ENCODE measurements around the gene ILF2. TPM values are rescaled to one million over a fixed set of nuclear protein-coding genes. Genes with fewer than 3 reads are reported as not detected.

ILF2 gene
- total RNA-seq, 1 donor from 2014 or later, result 185 TPM

DNA sequence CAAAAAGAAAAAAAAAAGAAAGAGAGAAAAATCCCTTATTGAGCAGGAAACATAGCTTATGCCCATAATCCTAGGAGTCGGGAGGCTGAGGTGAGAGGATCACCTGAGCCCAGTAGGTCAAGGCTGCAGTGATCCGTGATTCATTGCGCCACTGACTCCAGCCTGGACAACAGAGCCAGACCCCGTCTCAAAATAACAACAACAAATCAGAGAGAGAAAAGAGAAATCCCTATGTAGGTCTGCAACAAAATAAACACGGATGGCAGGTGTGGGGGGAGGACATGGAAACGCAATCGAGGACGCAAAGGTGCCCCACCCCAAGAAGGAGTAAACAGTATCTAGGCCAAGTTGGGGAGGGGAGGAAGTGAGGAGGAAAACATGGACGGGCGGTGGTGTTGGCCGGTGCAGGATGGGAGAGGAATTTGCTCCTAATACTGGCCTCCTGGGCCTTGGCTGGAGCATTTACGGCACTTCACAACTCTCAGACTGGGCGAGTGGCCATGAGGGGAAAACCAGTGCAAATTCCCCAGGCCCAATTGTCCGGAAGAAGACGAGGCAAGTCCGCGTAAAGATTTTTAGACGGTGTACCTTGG lies 37.5 kb downstream of the ILF2 start:
- Mint-ChIP-seq H3K4me1 (ENCODE audit: low read depth, unreplicated experiment) (peaks cover 14% of the 10 kb centered on the region), H3K36me3 (ENCODE audit: low read depth, unreplicated experiment) (peaks cover 9% of the 10 kb centered on the region), H3K4me3 (ENCODE audit: unreplicated experiment) (peak overlapping the region; percentile 97), H3K9me3 (ENCODE audit: unreplicated experiment) (peaks cover 2% of the 10 kb centered on the region), H3K27ac (ENCODE audit: unreplicated experiment) (peak overlapping the region; percentile 98), H3K27me3 (ENCODE audit: low read depth, unreplicated experiment) (no peaks in the 10 kb centered on the region)
- Histone ChIP-seq H3K36me3 (ENCODE audit: insufficient read depth, low read length) (peaks cover 19% of the 10 kb centered on the region), H2AFZ (ENCODE audit: low read depth, low read length) (no peak overlapping the region), H3K4me3 (ENCODE audit: insufficient read depth, low read depth, low read length) (peak overlapping the region; percentile 93), H3K27me3 (ENCODE audit: insufficient read depth, low read length) (no peaks in the 10 kb centered on the region), H3K9me3 (ENCODE audit: insufficient read depth, low read depth, low read length) (no peaks in the 10 kb centered on the region), H3K9ac (ENCODE audit: low read length) (peak overlapping the region; percentile 100), H3K4me2 (ENCODE audit: low read length) (peak overlapping the region; percentile 94), H3K4me1 (ENCODE audit: insufficient read depth, low read length) (peaks cover 9% of the 10 kb centered on the region), H4K20me1 (ENCODE audit: insufficient read depth, low read length) (peaks cover 30% of the 10 kb centered on the region), H3K27ac (ENCODE audit: low read depth, low read length) (peak overlapping the region; percentile 100), H3K79me2 (ENCODE audit: insufficient read depth, low read length) (peaks cover 40% of the 10 kb centered on the region)
- DNase-seq (ENCODE audit: low read depth), result no peak
- FAIRE-seq, result no peak
- TF ChIP-seq, protein P1, sequence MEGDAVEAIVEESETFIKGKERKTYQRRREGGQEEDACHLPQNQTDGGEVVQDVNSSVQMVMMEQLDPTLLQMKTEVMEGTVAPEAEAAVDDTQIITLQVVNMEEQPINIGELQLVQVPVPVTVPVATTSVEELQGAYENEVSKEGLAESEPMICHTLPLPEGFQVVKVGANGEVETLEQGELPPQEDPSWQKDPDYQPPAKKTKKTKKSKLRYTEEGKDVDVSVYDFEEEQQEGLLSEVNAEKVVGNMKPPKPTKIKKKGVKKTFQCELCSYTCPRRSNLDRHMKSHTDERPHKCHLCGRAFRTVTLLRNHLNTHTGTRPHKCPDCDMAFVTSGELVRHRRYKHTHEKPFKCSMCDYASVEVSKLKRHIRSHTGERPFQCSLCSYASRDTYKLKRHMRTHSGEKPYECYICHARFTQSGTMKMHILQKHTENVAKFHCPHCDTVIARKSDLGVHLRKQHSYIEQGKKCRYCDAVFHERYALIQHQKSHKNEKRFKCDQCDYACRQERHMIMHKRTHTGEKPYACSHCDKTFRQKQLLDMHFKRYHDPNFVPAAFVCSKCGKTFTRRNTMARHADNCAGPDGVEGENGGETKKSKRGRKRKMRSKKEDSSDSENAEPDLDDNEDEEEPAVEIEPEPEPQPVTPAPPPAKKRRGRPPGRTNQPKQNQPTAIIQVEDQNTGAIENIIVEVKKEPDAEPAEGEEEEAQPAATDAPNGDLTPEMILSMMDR (IDR thresholded peaks at IDR 0.05; ENCODE audit: insufficient read depth, low read depth, low read length), result no peak

DNA sequence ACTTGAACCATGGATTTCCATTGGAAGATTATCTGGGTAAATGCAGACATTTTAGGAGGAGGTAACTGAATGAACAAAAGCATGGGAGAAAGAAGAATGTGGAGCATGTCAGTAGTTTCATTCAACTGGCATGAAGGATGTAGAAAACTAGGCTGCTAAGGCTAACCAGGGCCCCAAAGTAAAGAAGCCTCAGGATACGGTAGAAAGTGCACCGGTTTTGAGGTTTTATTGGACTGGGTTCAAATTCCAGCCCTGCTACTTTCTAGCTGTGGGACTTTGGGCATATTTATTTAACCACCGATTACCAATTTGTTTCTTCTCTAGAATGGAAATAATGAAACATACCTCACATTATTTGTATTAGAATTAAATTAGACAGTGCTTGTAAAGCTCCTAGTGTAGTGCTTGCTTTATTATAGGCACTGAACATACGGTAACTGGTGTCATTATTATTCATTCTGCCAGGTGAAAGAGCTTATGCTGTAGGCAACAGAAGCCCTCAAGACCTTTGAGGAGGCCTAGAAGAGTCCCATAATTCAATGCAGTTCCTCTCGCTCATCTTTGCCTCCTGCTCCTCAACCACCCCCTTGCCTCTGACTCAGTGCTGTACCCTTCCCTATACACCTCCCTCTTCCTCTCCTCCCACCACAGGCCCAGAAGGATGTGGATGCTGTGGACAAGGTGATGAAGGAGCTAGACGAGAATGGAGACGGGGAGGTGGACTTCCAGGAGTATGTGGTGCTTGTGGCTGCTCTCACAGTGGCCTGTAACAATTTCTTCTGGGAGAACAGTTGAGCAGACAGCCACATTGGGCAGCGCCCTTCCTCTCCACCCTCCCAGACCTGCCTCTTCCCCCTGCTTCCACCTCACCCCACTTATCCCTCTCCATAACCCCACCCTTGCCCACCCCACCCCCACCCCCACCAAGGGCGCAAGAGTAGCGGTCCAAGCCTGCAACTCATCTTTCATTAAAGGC lies 39.5 kb downstream of the ILF2 start:
- H3K9ac ChIP-seq (ENCODE audit: low read length), result no peak overlapping the region
- H3K4me2 ChIP-seq (ENCODE audit: low read length), result no peak overlapping the region
- no peak overlapping the region for H2AFZ ChIP-seq (ENCODE audit: low read depth, low read length)
- peaks cover 15% of the 10 kb centered on the region for H4K20me1 ChIP-seq (ENCODE audit: insufficient read depth, low read length)
- peaks cover 29% of the 10 kb centered on the region for H3K79me2 ChIP-seq (ENCODE audit: insufficient read depth, low read length)
- no peak overlapping the region for H3K27ac ChIP-seq (ENCODE audit: low read depth, low read length)
- H3K9me3 ChIP-seq (ENCODE audit: insufficient read depth, low read depth, low read length), result no peaks in the 10 kb centered on the region
- DNase-seq (ENCODE audit: low read depth) (peak; percentile 34), FAIRE-seq (no peak)
- Mint-ChIP-seq H3K36me3 (ENCODE audit: low read depth, unreplicated experiment) (peaks cover 3% of the 10 kb centered on the region), H3K27ac (ENCODE audit: unreplicated experiment) (peak overlapping the region; percentile 55), H3K4me3 (ENCODE audit: unreplicated experiment) (no peak overlapping the region), H3K27me3 (ENCODE audit: low read depth, unreplicated experiment) (no peaks in the 10 kb centered on the region), H3K4me1 (ENCODE audit: low read depth, unreplicated experiment) (peaks cover 28% of the 10 kb centered on the region), H3K9me3 (ENCODE audit: unreplicated experiment) (no peaks in the 10 kb centered on the region)
- peaks cover 23% of the 10 kb centered on the region for H3K4me1 ChIP-seq (ENCODE audit: insufficient read depth, low read length)
- peaks cover 1% of the 10 kb centered on the region for H3K36me3 ChIP-seq (ENCODE audit: insufficient read depth, low read length)
- H3K4me3 ChIP-seq (ENCODE audit: insufficient read depth, low read depth, low read length), result no peak overlapping the region
- TF ChIP-seq EZH2 (IDR thresholded peaks at IDR 0.05; ENCODE audit: insufficient read depth, low read length), result no peak
- TF ChIP-seq, protein P1 (IDR thresholded peaks at IDR 0.05; ENCODE audit: insufficient read depth, low read depth, low read length), result no peak
- no peaks in the 10 kb centered on the region for H3K27me3 ChIP-seq (ENCODE audit: insufficient read depth, low read length)
